Hepatocyte (in vitro differentiated cells): ENCODE measurements around the gene SP140L. TPM values are rescaled to one million over a fixed set of nuclear protein-coding genes. Genes with fewer than 3 reads are reported as not detected.

Source experiments
- DNase-seq: peaks from one replicate; pipeline ENCODE4 v3.0.0-alpha.2; 2016; ENCODE audit warnings: low spot score
- H2AFZ ChIP-seq: fragments of 200-600 bp; sonication (generic); 2 replicates; pipeline ENCODE4 v1.6.0; 2016; ENCODE audit warnings: antibody characterized with exemption, mild to moderate bottlenecking
- H3K27ac ChIP-seq: fragments of 200-600 bp; sonication (generic); 2 replicates; pipeline ENCODE4 v1.5.1; 2016; ENCODE audit warnings: mild to moderate bottlenecking
- H3K27me3 ChIP-seq: fragments of 200-600 bp; sonication (generic); 2 replicates; pipeline ENCODE4 v1.6.1; 2016
- H3K36me3 ChIP-seq: fragments of 200-600 bp; sonication (generic); replicated peaks from 2 replicates; pipeline ENCODE4 v1.5.1; 2016; ENCODE audit warnings: low read depth; ENCODE audit not compliant: insufficient read depth
- H3K4me1 ChIP-seq: fragments of 200-600 bp; sonication (generic); 2 replicates; pipeline ENCODE4 v1.5.1; 2016; ENCODE audit warnings: mild to moderate bottlenecking, moderate library complexity; ENCODE audit not compliant: insufficient read depth
- H3K4me2 ChIP-seq: fragments of 200-600 bp; sonication (generic); 2 replicates; pipeline ENCODE4 v1.6.0; 2016
- H3K4me3 ChIP-seq: fragments of 200-600 bp; sonication (generic); 2 replicates; pipeline ENCODE4 v1.5.1; 2016; ENCODE audit warnings: mild to moderate bottlenecking
- H3K79me2 ChIP-seq: fragments of 200-600 bp; sonication (generic); 2 replicates; pipeline ENCODE4 v1.6.0; 2017; ENCODE audit warnings: mild to moderate bottlenecking
- H3K9me2 ChIP-seq: fragments of 200-600 bp; sonication (generic); replicated peaks from 2 replicates; pipeline ENCODE4 v1.6.0; 2017; ENCODE audit warnings: mild to moderate bottlenecking; ENCODE audit not compliant: insufficient read depth
- H3K9me3 ChIP-seq: fragments of 200-600 bp; sonication (generic); 2 replicates; pipeline ENCODE4 v1.5.1; 2016; ENCODE audit warnings: low read depth, mild to moderate bottlenecking
- H4K20me1 ChIP-seq: fragments of 200-600 bp; sonication (generic); 2 replicates; pipeline ENCODE4 v1.6.0; 2016; ENCODE audit warnings: mild to moderate bottlenecking; ENCODE audit not compliant: insufficient read depth, poor library complexity, severe bottlenecking
- EZH2 ChIP-seq: fragments of 200-600 bp; sonication (generic); IDR thresholded peaks from 2 replicates; pipeline ENCODE4 v1.6.1; 2016; ENCODE audit warnings: antibody characterized with exemption, mild to moderate bottlenecking, borderline replicate concordance
- EZH2phosphoT487 ChIP-seq: fragments of 200-600 bp; sonication (generic); IDR thresholded peaks from one replicate; pipeline ENCODE4 v1.6.1; 2018; ENCODE audit warnings: antibody characterized with exemption, mild to moderate bottlenecking, low read depth, moderate library complexity; ENCODE audit not compliant: unreplicated experiment, severe bottlenecking
- whole genome bisulfite sequencing: methylation state at CpG from one replicate; pipeline ENCODE4 v1.1.6; 2016; ENCODE audit warnings: low lambda C conversion rate; ENCODE audit errors: missing lambda C conversion rate; 5-methylcytosine and 5-hydroxymethylcytosine counted together
- polyA plus RNA-seq: library from polyadenylated mRNA; unstranded; fragments of >200 nt; fragmentation: Nextera tagmentation; extraction: Ambion mirVana; gene quantifications from 2 replicates; pipeline ENCODE4 v1.2.1, GENCODE V29; 2016
- total RNA-seq: library from RNA; depleted of rRNA; stranded (reverse); fragments of >200 nt; gene quantifications from 2 replicates; pipeline ENCODE4 v1.2.3, GENCODE V29; 2014
- TF ChIP-seq, protein P1 (sequence below): fragments of 200-600 bp; sonication (generic); IDR thresholded peaks from 2 replicates; pipeline ENCODE4 v1.5.1; 2016; ENCODE audit warnings: antibody characterized with exemption, mild to moderate bottlenecking; ENCODE audit not compliant: poor library complexity

The SP140L gene
- total and polyA plus RNA-seq, 2 experiments from 2014 or later: 7.1 to 8.1 TPM

DNA sequence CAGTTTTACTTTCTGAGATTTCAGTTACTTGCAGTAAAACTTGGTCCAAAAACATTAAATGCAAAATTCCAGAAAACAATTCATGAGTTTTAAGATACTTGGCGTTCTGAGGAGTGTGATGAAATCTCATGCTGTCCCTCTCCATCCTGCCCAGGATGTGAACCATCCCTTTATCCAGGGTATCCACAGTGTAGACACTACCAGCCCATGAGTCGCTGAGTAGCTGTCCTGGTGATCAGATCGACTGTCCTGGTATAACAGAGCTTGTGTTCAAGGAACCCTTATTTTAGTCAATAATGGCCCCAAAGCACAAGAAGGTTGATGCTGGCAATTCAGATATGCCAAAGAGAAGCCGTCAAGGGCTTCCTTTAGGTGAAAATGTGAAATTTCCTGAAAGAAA, 92.2 kb downstream of the SP140L start:
- TF ChIP-seq EZH2phosphoT487 (no peak), EZH2 (no peak)
- TF ChIP-seq, protein P1, sequence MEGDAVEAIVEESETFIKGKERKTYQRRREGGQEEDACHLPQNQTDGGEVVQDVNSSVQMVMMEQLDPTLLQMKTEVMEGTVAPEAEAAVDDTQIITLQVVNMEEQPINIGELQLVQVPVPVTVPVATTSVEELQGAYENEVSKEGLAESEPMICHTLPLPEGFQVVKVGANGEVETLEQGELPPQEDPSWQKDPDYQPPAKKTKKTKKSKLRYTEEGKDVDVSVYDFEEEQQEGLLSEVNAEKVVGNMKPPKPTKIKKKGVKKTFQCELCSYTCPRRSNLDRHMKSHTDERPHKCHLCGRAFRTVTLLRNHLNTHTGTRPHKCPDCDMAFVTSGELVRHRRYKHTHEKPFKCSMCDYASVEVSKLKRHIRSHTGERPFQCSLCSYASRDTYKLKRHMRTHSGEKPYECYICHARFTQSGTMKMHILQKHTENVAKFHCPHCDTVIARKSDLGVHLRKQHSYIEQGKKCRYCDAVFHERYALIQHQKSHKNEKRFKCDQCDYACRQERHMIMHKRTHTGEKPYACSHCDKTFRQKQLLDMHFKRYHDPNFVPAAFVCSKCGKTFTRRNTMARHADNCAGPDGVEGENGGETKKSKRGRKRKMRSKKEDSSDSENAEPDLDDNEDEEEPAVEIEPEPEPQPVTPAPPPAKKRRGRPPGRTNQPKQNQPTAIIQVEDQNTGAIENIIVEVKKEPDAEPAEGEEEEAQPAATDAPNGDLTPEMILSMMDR: no peak
- Histone ChIP-seq H3K9me2 (no peaks in the 10 kb centered on the region), H3K4me3 (no peak overlapping the region), H3K79me2 (peaks cover 38% of the 10 kb centered on the region), H3K27me3 (no peaks in the 10 kb centered on the region), H3K4me1 (peaks cover 4% of the 10 kb centered on the region), H2AFZ (no peak overlapping the region), H3K9me3 (no peaks in the 10 kb centered on the region), H3K4me2 (no peak overlapping the region), H3K36me3 (no peaks in the 10 kb centered on the region), H3K27ac (no peak overlapping the region), H4K20me1 (no peaks in the 10 kb centered on the region)
- WGBS: 96% methylated on average over 4 of the region's 4 CpGs
- no peak for DNase-seq

DNA sequence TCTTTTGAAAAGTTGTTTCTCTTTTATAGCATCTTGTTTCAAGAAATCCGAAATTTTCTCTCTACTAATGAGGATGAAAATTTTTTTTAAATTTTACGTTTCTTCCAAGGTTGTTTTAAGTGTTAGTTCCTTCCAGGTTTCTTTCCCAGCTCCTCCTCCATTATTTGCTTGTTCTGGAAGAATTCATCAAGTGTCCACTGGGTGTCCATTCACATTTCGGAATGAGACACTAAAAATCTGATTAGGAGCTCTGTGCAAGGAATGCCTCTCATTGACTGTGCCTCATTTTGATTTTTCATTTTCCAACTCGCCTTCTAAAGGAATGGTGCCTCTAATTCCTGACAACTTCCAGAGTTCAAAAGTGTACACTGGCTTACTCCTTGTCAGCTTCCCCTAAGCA, 95.2 kb downstream of the SP140L start:
- H3K4me1 ChIP-seq: no peaks in the 10 kb centered on the region

GRCh38 chr2:230423851-230424458, 97.0 kb downstream of the SP140L start:
- H4K20me1 ChIP-seq: no peaks in the 10 kb centered on the region
- H3K36me3 ChIP-seq: no peaks in the 10 kb centered on the region
- peaks cover 36% of the 10 kb centered on the region for H3K79me2 ChIP-seq
- peak; percentile 66 for DNase-seq
- H3K9me2 ChIP-seq: no peaks in the 10 kb centered on the region
- no peak overlapping the region for H2AFZ ChIP-seq
- no peak for TF ChIP-seq EZH2phosphoT487
- TF ChIP-seq, protein P1: no peak
- H3K27me3 ChIP-seq: no peaks in the 10 kb centered on the region
- peak overlapping the region; percentile 85 for H3K27ac ChIP-seq
- H3K9me3 ChIP-seq: no peaks in the 10 kb centered on the region
- WGBS: 69% methylated on average over 3 of the region's 3 CpGs
- no peak overlapping the region for H3K4me3 ChIP-seq
- H3K4me1 ChIP-seq: no peaks in the 10 kb centered on the region
- peak overlapping the region; percentile 11 for H3K4me2 ChIP-seq

More for the DNA sequence above, 95.2 kb downstream of the SP140L start:
- no peaks in the 10 kb centered on the region for H4K20me1 ChIP-seq
- no peaks in the 10 kb centered on the region for H3K9me2 ChIP-seq
- peaks cover 50% of the 10 kb centered on the region for H3K79me2 ChIP-seq
- no peak overlapping the region for H3K4me3 ChIP-seq
- H3K27me3 ChIP-seq: no peaks in the 10 kb centered on the region
- no peak overlapping the region for H3K4me2 ChIP-seq
- no peaks in the 10 kb centered on the region for H3K36me3 ChIP-seq
- no peak overlapping the region for H2AFZ ChIP-seq
- TF ChIP-seq, protein P1: no peak
- TF ChIP-seq EZH2phosphoT487 (no peak), EZH2 (no peak)
- WGBS: 83% methylated on average over 4 of the region's 4 CpGs
- no peak overlapping the region for H3K27ac ChIP-seq
- no peaks in the 10 kb centered on the region for H3K9me3 ChIP-seq
- DNase-seq: no peak
